ENCODE measurements around the gene GALNT9. TPM values are rescaled to one million over a fixed set of nuclear protein-coding genes. Genes with fewer than 3 reads are reported as not detected.
A peak's percentile ranks its signal among the peaks of the same experiment; 100 is the strongest.

Gene GALNT9
- total and polyA plus RNA-seq, 3 experiments from 2014 or later: 0.18 TPM; not detected in 2

GRCh38 chr12:132176385-132176919, 152.9 kb downstream of the GALNT9 start:
- no peaks in the 10 kb centered on the region for H3K9me3 Mint-ChIP-seq
- Histone ChIP-seq H3K9me3 (ENCODE audit: low read length) (no peaks in the 10 kb centered on the region), H3K4me1 (ENCODE audit: insufficient read depth, low read length) (peaks cover 36% of the 10 kb centered on the region), H3K4me3 (ENCODE audit: low read length) (no peak overlapping the region), H3K27ac (ENCODE audit: low read depth, low read length) (no peak overlapping the region), H3K27me3 (ENCODE audit: insufficient read depth, low read length, poor library complexity, severe bottlenecking) (peaks cover 10% of the 10 kb centered on the region), H3K36me3 (ENCODE audit: insufficient read depth, low read length) (no peaks in the 10 kb centered on the region)
- ChIA-PET CTCF (no interaction called here), POLR2A (no interaction called here)
- H3K27me3 Mint-ChIP-seq: peaks cover 14 to 18% of the 10 kb centered on the region in 2 donors
- no peaks in the 10 kb centered on the region for H3K36me3 Mint-ChIP-seq
- peaks cover 15 to 31% (median 15%) of the 10 kb centered on the region in 3 donors for H3K4me1 Mint-ChIP-seq
- H3K4me3 Mint-ChIP-seq: no peak overlapping the region
- H3K27ac Mint-ChIP-seq: no peak overlapping the region
- DNase-seq: no peak

- Histone ChIP-seq H3K4me3 (ENCODE audit: low read length) (no peak overlapping the region), H3K9me3 (ENCODE audit: low read length) (no peaks in the 10 kb centered on the region), H3K4me1 (ENCODE audit: insufficient read depth, low read length) (peaks cover 36% of the 10 kb centered on the region), H3K27ac (ENCODE audit: low read depth, low read length) (no peak overlapping the region), H3K36me3 (ENCODE audit: insufficient read depth, low read length) (no peaks in the 10 kb centered on the region), H3K27me3 (ENCODE audit: insufficient read depth, low read length, poor library complexity, severe bottlenecking) (peaks cover 10% of the 10 kb centered on the region)
- no peak for DNase-seq
- ChIA-PET CTCF (no interaction called here), POLR2A (interaction anchor here (0.6 kb wide), 1 partner anchor 47 kb away, joined by 4 read pairs; no protein-coding TSS in a partner anchor)
- Mint-ChIP-seq H3K9me3 (no peaks in the 10 kb centered on the region), H3K36me3 (no peaks in the 10 kb centered on the region), H3K27me3 (peaks cover 14 to 18% of the 10 kb centered on the region in 2 donors), H3K4me3 (no peak overlapping the region), H3K4me1 (peaks cover 12 to 31% (median 15%) of the 10 kb centered on the region in 3 donors), H3K27ac (no peak overlapping the region)
Observed at GRCh38 chr12:132175496-132176384, 153.6 kb downstream of the GALNT9 start.

- H3K27ac Mint-ChIP-seq: peak overlapping the region in 1 of 8 donors; percentile 55
- POLR2A ChIA-PET: no interaction called here
Observed at GRCh38 chr12:132174839-132175490, 154.4 kb downstream of the GALNT9 start.

GRCh38 chr12:132174015-132174838, 155.2 kb downstream of the GALNT9 start:
- H3K4me3 Mint-ChIP-seq: peak overlapping the region in 1 of 7 donors; percentile 44

More at GRCh38 chr12:132174839-132175490, 154.4 kb downstream of the GALNT9 start:
- Mint-ChIP-seq H3K36me3 (no peaks in the 10 kb centered on the region), H3K4me1 (peaks cover 12 to 30% (median 15%) of the 10 kb centered on the region in 3 donors), H3K4me3 (peak overlapping the region in 1 of 7 donors; percentile 44), H3K9me3 (no peaks in the 10 kb centered on the region), H3K27me3 (peaks cover 10 to 18% of the 10 kb centered on the region in 2 donors)
- no peak for DNase-seq
- Histone ChIP-seq H3K27me3 (ENCODE audit: insufficient read depth, low read length, poor library complexity, severe bottlenecking) (peaks cover 10% of the 10 kb centered on the region), H3K4me3 (ENCODE audit: low read length) (no peak overlapping the region), H3K36me3 (ENCODE audit: insufficient read depth, low read length) (no peaks in the 10 kb centered on the region), H3K27ac (ENCODE audit: low read depth, low read length) (no peak overlapping the region), H3K4me1 (ENCODE audit: insufficient read depth, low read length) (peaks cover 36% of the 10 kb centered on the region), H3K9me3 (ENCODE audit: low read length) (no peaks in the 10 kb centered on the region)
- CTCF ChIA-PET: interaction anchor here (0.7 to 0.9 kb wide), 2 partner anchors 9 to 21 kb away, joined by 3 read pairs; no protein-coding TSS in a partner anchor

GRCh38 chr12:132173135-132174014, 156.0 kb downstream of the GALNT9 start:
- peaks cover 7 to 18% of the 10 kb centered on the region in 2 donors for H3K27me3 Mint-ChIP-seq
- H3K27me3 ChIP-seq (ENCODE audit: insufficient read depth, low read length, poor library complexity, severe bottlenecking): peaks cover 6% of the 10 kb centered on the region
- H3K27ac ChIP-seq (ENCODE audit: low read depth, low read length): no peak overlapping the region
- peak overlapping the region in 1 of 7 donors; percentile 32 for H3K4me3 Mint-ChIP-seq
- ChIA-PET POLR2A (no interaction called here), CTCF (no interaction called here)
- H3K36me3 ChIP-seq (ENCODE audit: insufficient read depth, low read length): no peaks in the 10 kb centered on the region
- H3K4me3 ChIP-seq (ENCODE audit: low read length): no peak overlapping the region
- peak overlapping the region in 2 of 8 donors; percentile 26 to 29 for H3K27ac Mint-ChIP-seq
- H3K9me3 ChIP-seq (ENCODE audit: low read length): no peaks in the 10 kb centered on the region
- no peaks in the 10 kb centered on the region for H3K36me3 Mint-ChIP-seq
- H3K4me1 Mint-ChIP-seq: peaks cover 7 to 18% (median 8%) of the 10 kb centered on the region in 3 donors
- DNase-seq: no peak
- H3K4me1 ChIP-seq (ENCODE audit: insufficient read depth, low read length): peaks cover 22% of the 10 kb centered on the region
- H3K9me3 Mint-ChIP-seq: no peaks in the 10 kb centered on the region

More at GRCh38 chr12:132174015-132174838, 155.2 kb downstream of the GALNT9 start:
- Histone ChIP-seq H3K9me3 (ENCODE audit: low read length) (no peaks in the 10 kb centered on the region), H3K36me3 (ENCODE audit: insufficient read depth, low read length) (no peaks in the 10 kb centered on the region), H3K4me3 (ENCODE audit: low read length) (no peak overlapping the region), H3K27ac (ENCODE audit: low read depth, low read length) (no peak overlapping the region), H3K4me1 (ENCODE audit: insufficient read depth, low read length) (peaks cover 30% of the 10 kb centered on the region), H3K27me3 (ENCODE audit: insufficient read depth, low read length, poor library complexity, severe bottlenecking) (peaks cover 10% of the 10 kb centered on the region)
- H3K9me3 Mint-ChIP-seq: no peaks in the 10 kb centered on the region
- no peak for DNase-seq
- CTCF ChIA-PET: interaction anchor here (0.7 to 0.9 kb wide), 2 partner anchors 10 to 20 kb away, joined by 3 read pairs; no protein-coding TSS in a partner anchor
- H3K4me1 Mint-ChIP-seq: peaks cover 12 to 27% (median 15%) of the 10 kb centered on the region in 3 donors
- peak overlapping the region in 1 of 8 donors; percentile 55 for H3K27ac Mint-ChIP-seq
- H3K27me3 Mint-ChIP-seq: peaks cover 8 to 18% of the 10 kb centered on the region in 2 donors
- POLR2A ChIA-PET: no interaction called here
- no peaks in the 10 kb centered on the region for H3K36me3 Mint-ChIP-seq

- H3K27me3 ChIP-seq (ENCODE audit: insufficient read depth, low read length, poor library complexity, severe bottlenecking): peaks cover 5% of the 10 kb centered on the region
Observed at GRCh38 chr12:132172619-132173018, 156.8 kb downstream of the GALNT9 start.

More at GRCh38 chr12:132172619-132173018, 156.8 kb downstream of the GALNT9 start:
- Histone ChIP-seq H3K4me1 (ENCODE audit: insufficient read depth, low read length) (peaks cover 25% of the 10 kb centered on the region), H3K9me3 (ENCODE audit: low read length) (no peaks in the 10 kb centered on the region), H3K27ac (ENCODE audit: low read depth, low read length) (no peak overlapping the region), H3K36me3 (ENCODE audit: insufficient read depth, low read length) (no peaks in the 10 kb centered on the region), H3K4me3 (ENCODE audit: low read length) (no peak overlapping the region)
- peak overlapping the region in 1 of 7 donors; percentile 32 for H3K4me3 Mint-ChIP-seq
- no peaks in the 10 kb centered on the region for H3K9me3 Mint-ChIP-seq
- ChIA-PET CTCF (no interaction called here), POLR2A (no interaction called here)
- H3K27ac Mint-ChIP-seq: no peak overlapping the region
- H3K4me1 Mint-ChIP-seq: peaks cover 4 to 15% (median 7%) of the 10 kb centered on the region in 3 donors
- H3K36me3 Mint-ChIP-seq: no peaks in the 10 kb centered on the region
- DNase-seq: peak in 1 of 5 donors; percentile 35
- H3K27me3 Mint-ChIP-seq: peaks cover 7 to 18% of the 10 kb centered on the region in 2 donors
